ENCODE measurements around the gene ZNF574.

DNA sequence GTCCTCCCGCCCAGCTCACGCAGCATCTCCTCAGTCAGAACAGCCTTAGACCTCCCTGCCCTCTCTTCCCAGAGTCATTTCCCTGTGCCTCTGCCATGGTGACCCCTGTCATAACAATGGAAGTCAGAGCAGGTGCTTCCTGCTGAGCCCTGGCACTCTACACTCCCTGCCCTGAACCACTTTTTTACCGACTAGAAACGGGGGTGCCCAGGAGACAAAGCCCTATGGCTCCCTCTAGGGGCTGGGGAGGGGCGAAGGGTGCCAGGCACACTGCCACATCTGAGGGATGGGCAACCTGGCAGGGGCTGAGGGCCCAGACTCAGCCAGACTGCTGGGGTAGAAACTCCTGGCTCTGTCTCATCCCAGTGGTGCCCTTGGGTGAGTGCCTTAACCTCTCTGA lies 16.4 kb downstream of the ZNF574 start:
- TF ChIP-seq, protein P1, sequence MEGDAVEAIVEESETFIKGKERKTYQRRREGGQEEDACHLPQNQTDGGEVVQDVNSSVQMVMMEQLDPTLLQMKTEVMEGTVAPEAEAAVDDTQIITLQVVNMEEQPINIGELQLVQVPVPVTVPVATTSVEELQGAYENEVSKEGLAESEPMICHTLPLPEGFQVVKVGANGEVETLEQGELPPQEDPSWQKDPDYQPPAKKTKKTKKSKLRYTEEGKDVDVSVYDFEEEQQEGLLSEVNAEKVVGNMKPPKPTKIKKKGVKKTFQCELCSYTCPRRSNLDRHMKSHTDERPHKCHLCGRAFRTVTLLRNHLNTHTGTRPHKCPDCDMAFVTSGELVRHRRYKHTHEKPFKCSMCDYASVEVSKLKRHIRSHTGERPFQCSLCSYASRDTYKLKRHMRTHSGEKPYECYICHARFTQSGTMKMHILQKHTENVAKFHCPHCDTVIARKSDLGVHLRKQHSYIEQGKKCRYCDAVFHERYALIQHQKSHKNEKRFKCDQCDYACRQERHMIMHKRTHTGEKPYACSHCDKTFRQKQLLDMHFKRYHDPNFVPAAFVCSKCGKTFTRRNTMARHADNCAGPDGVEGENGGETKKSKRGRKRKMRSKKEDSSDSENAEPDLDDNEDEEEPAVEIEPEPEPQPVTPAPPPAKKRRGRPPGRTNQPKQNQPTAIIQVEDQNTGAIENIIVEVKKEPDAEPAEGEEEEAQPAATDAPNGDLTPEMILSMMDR (conservative IDR thresholded peaks at IDR 0.05): peak; percentile 31; the same call in 1 of the 2 replicates
- no peak for TF ChIP-seq ZFX (IDR thresholded peaks at IDR 0.05)

All from C4-2B (cell line).